K562 (cell line): ENCODE measurements around the gene F11R. TPM values are rescaled to one million over a fixed set of nuclear protein-coding genes. Genes with fewer than 3 reads are reported as not detected.

Source experiments
- ATAC-seq: fragments of 200-7000 bp; cut with Tn5 transposase; 3 replicates; pipeline ENCODE4 v1.9.1; 2020; ENCODE audit warnings: moderate library complexity
- BruUV-seq: library from RNA; stranded (reverse); fragments of 400-500 nt; replicated peaks from 2 replicates; lab custom pipeline; 2021; lab: Mats Ljungman, UMichigan
- CTCF ChIA-PET: fragments of 300-600 bp; formaldehyde crosslinking; extraction: SDS; loops from one replicate; lab custom pipeline; 2021; ENCODE audit warnings: low intra/inter-chr PET ratio; lab: Yijun Ruan, JAX
- POLR2A ChIA-PET: fragments of 300-600, 350-650 bp; sonication (Branson Sonifier 250); formaldehyde crosslinking; extraction: SDS; loops from one replicate; lab custom pipeline; 2021; ENCODE audit warnings: antibody characterized with exemption, inconsistent platforms; lab: Yijun Ruan, JAX
- DNase-seq, 4 experiments: peaks; one replicate each; pipeline versions ENCODE4 v3.0.0 to v3.0.0-alpha.2; 2011 to 2018; ENCODE audit warnings: low spot score in 3 of 4, mixed read lengths in 3 of 4; ENCODE audit errors: extremely low read depth in 1 of 4
- FAIRE-seq: peaks from 2 replicates; lab custom pipeline; 2011; peaks lifted over from hg19 to GRCh38; lab: Jason Lieb, UNC
- H2AFZ ChIP-seq: 2 replicates; pipeline ENCODE4 v1.6.0; 2011; ENCODE audit warnings: low read depth, low read length, control low read depth, inconsistent platforms
- H3K27ac ChIP-seq: fragments of 200-600 bp; 3 replicates; pipeline ENCODE4 v1.8.0; 2011; ENCODE audit warnings: low read depth, mild to moderate bottlenecking, control low read depth, inconsistent platforms, low read length, moderate library complexity, mixed read lengths; ENCODE audit errors: extremely low read depth
- H3K27me3 ChIP-seq, 2 experiments: fragments of 300-600 bp in 1 of 2; 2 replicates in 1 of 2; 3 replicates in 1 of 2; pipeline versions ENCODE4 v1.6.0 to v1.8.0; 2011; ENCODE audit warnings: inconsistent platforms in 2 of 2, low read length in 2 of 2, mild to moderate bottlenecking in 1 of 2, mixed read lengths in 1 of 2, moderate library complexity in 1 of 2; ENCODE audit not compliant: control insufficient read depth in 2 of 2, insufficient read depth in 2 of 2
- H3K36me3 ChIP-seq: fragments of 300-600 bp; 3 replicates; pipeline ENCODE4 v1.8.0; 2011; ENCODE audit warnings: mild to moderate bottlenecking, low read length, inconsistent platforms; ENCODE audit not compliant: control insufficient read depth, insufficient read depth
- H3K4me1 ChIP-seq, 2 experiments: fragments of 200-600 bp in 1 of 2; replicated peaks in 1 of 2; 2 replicates in 1 of 2; 3 replicates in 1 of 2; pipeline versions ENCODE4 v1.5.1 to v1.8.0; 2011; ENCODE audit warnings: inconsistent platforms in 2 of 2, low read length in 2 of 2, mild to moderate bottlenecking in 1 of 2, mixed read lengths in 1 of 2, moderate library complexity in 1 of 2; ENCODE audit not compliant: control insufficient read depth in 2 of 2, insufficient read depth in 2 of 2
- H3K4me2 ChIP-seq: 2 replicates; pipeline ENCODE4 v1.6.1; 2011; ENCODE audit warnings: low read length, control low read depth, inconsistent platforms, mixed read lengths; ENCODE audit not compliant: insufficient read depth
- H3K4me3 ChIP-seq: fragments of 200-600 bp; sonication (generic), shearing (Covaris generic); 2 replicates; pipeline ENCODE4 v1.5.1; 2016; ENCODE audit warnings: control low read depth, inconsistent platforms
- H3K79me2 ChIP-seq: fragments of 200-600 bp; 3 replicates; pipeline ENCODE4 v1.8.0; 2011; ENCODE audit warnings: low read length, inconsistent platforms; ENCODE audit not compliant: control insufficient read depth, insufficient read depth
- H3K9ac ChIP-seq, 2 experiments: 2 replicates each; pipeline versions ENCODE4 v1.6.0 to v1.6.1; 2011; ENCODE audit warnings: low read depth in 2 of 2, low read length in 2 of 2, control low read depth in 1 of 2, inconsistent platforms in 1 of 2, mild to moderate bottlenecking in 1 of 2, mixed read lengths in 1 of 2; ENCODE audit not compliant: insufficient read depth in 1 of 2
- H3K9me1 ChIP-seq: one replicate; pipeline ENCODE4 v1.6.0; 2011; ENCODE audit warnings: inconsistent platforms, mild to moderate bottlenecking, low read length, moderate library complexity; ENCODE audit not compliant: control insufficient read depth, insufficient read depth
- H3K9me3 ChIP-seq: replicated peaks from 2 replicates; pipeline ENCODE4 v1.5.1; 2011; ENCODE audit warnings: low read depth, low read length, inconsistent platforms; ENCODE audit not compliant: control insufficient read depth, insufficient read depth
- H4K20me1 ChIP-seq: replicated peaks from 2 replicates; pipeline ENCODE4 v1.6.1; 2011; ENCODE audit warnings: low read length, inconsistent platforms, mixed read lengths; ENCODE audit not compliant: control insufficient read depth, insufficient read depth
- EGR1 ChIP-seq: fragments of 450-650 bp; conservative IDR thresholded peaks from 2 replicates; pipeline ENCODE4 v1.6.1; 2017; ENCODE audit warnings: mild to moderate bottlenecking
- HNRNPUL1 ChIP-seq: fragments of 200-400 bp; formaldehyde crosslinking; IDR thresholded peaks from 2 replicates; pipeline ENCODE4 v1.6.1; 2017; ENCODE audit warnings: low read length
- HOXB6 ChIP-seq: fragments of 250-450 bp; sonication (Bioruptor Pico); IDR thresholded peaks from 2 replicates; pipeline ENCODE4 v1.5.1; 2022; ENCODE audit warnings: mild to moderate bottlenecking, borderline replicate concordance
- PTBP1 ChIP-seq: fragments of 200-400 bp; formaldehyde crosslinking; IDR thresholded peaks from 2 replicates; pipeline ENCODE4 v1.6.1; 2017; ENCODE audit warnings: low read depth, low read length
- TCF7L2 ChIP-seq: fragments of 150-350 bp; IDR thresholded peaks from 2 replicates; pipeline ENCODE4 v1.6.1; 2016; ENCODE audit warnings: low read depth, mild to moderate bottlenecking, low read length, moderate library complexity
- ZBTB17 ChIP-seq: fragments of 450-650 bp; formaldehyde crosslinking; IDR thresholded peaks from 2 replicates; pipeline ENCODE4 v1.4.0; 2020; ENCODE audit warnings: mild to moderate bottlenecking
- ZBTB34 ChIP-seq: fragments of 250-450 bp; sonication (Bioruptor Pico); IDR thresholded peaks from 2 replicates; pipeline ENCODE4 v1.8.0; 2021; ENCODE audit warnings: mild to moderate bottlenecking, moderate library complexity
- ZNF639 ChIP-seq, 2 experiments: fragments of 200-800 bp in 1 of 2; sonication (Bioruptor generic) in 1 of 2; sonication (generic) in 1 of 2; formaldehyde crosslinking in 1 of 2; IDR thresholded peaks in 1 of 2; conservative IDR thresholded peaks in 1 of 2; 2 replicates each; pipeline versions ENCODE4 v1.5.0 to v1.6.1; 2016 to 2020; ENCODE audit warnings: missing compliant biosample characterization in 1 of 2, missing genetic modification characterization in 1 of 2, missing genetic modification reagents in 1 of 2
- WGBS: fragments of 100-300 bp; shearing (Covaris generic); methylation state at CpG from one replicate; pipeline ENCODE4 v1.1.6; 2016; ENCODE audit warnings: low coverage, mixed read lengths; ENCODE audit not compliant: insufficient coverage; ENCODE audit errors: missing lambda C conversion rate; 5-methylcytosine and 5-hydroxymethylcytosine counted together
- in situ Hi-C: fragments of 300-500 bp; cut with MboI; formaldehyde crosslinking; loops from 4 replicates; pipeline ENCODE4 v1.15.0; 2018; ENCODE audit warnings: inconsistent platforms, mixed read lengths
- intact Hi-C: fragments of 100-400 bp; cut with micrococcal nuclease; formaldehyde crosslinking; loops from 2 replicates; pipeline ENCODE4 v1.14.2; 2022
- polyA plus RNA-seq, 8 experiments: library from polyadenylated mRNA; depleted of rRNA in 4 of 8; stranded (reverse) in 5 of 8; unstranded in 3 of 8; fragments of >200 nt; fragmentation: Nextera tagmentation in 2 of 8; fragmentation: Illumina TruSeq in 1 of 8; extraction: Ambion mirVana in 2 of 8; extraction: Trizol in 1 of 8; gene quantifications; 2 replicates each; pipeline versions ENCODE4 v1.2.1 to v1.2.3, GENCODE V29; 2011 to 2014; ENCODE audit warnings: inconsistent platforms in 1 of 8, missing spikeins in 1 of 8
- total RNA-seq, 7 experiments: library from RNA; depleted of rRNA in 6 of 7; stranded (reverse); fragments of >200 nt in 6 of 7; fragmentation: Illumina TruSeq in 2 of 7; extraction: Trizol in 2 of 7; gene quantifications; 2 replicates each; pipeline versions ENCODE4 v1.2.1 to v1.2.3, GENCODE V29; 2011 to 2021; ENCODE audit warnings: low replicate concordance in 1 of 7

Gene F11R
- total and polyA plus RNA-seq, 9 of the 15 experiments (the other 6 are each of a cell fraction or from before 2014, with no cell fraction given), result 27.4 to 187 (median 52.5) TPM

- FAIRE-seq, result no peak
- Histone ChIP-seq H3K27ac (no peak overlapping the region), H3K4me1 (peaks cover 0 to 9% of the 10 kb centered on the region in 2 experiments; a peak in 2 of 5 replicates), H3K79me2 (no peaks in the 10 kb centered on the region), H3K27me3 (peaks cover 10 to 33% of the 10 kb centered on the region in 2 experiments; a peak in 3 of 5 replicates), H3K4me3 (no peak overlapping the region), H3K9me3 (no peaks in the 10 kb centered on the region), H3K36me3 (no peaks in the 10 kb centered on the region), H3K4me2 (no peak overlapping the region), H2AFZ (no peak overlapping the region), H4K20me1 (peaks cover 6% of the 10 kb centered on the region), H3K9me1 (no peaks in the 10 kb centered on the region), H3K9ac (0 out of 4 replicates have a peak overlapping the region, but pooled peaks of 1 of the 2 experiments have one; percentile 2)
- intact Hi-C loops, result loop anchor here (1.0 to 2.0 kb wide), 3 partner anchors 115 to 269 kb away; no protein-coding TSS in a partner anchor
- TF ChIP-seq HNRNPUL1, result no peak
- TF ChIP-seq TCF7L2, result no peak
- 13% methylated on average over 3 of the region's 3 CpGs for WGBS
- ChIA-PET POLR2A (interaction anchor here (1.8 kb wide), 1 partner anchor 225 kb away, joined by 4 read pairs; no protein-coding TSS in a partner anchor), CTCF (interaction anchor here (0.7 to 4.0 kb wide), 2 partner anchors 115 to 223 kb away, joined by 3 to 18 read pairs; no protein-coding TSS in a partner anchor)
- in situ Hi-C loops, result loop anchor here (5.0 kb wide), 1 partner anchor 113 kb away; no protein-coding TSS in a partner anchor
- no TSS peak for BruUV-seq
- no peak for ATAC-seq
- peak in 1 of 4 experiments; percentile 3 for DNase-seq
Observed at GRCh38 chr1:160950657-160951056, 70.3 kb downstream of the F11R start.

GRCh38 chr1:160949881-160950280 lies 71.1 kb downstream of the F11R start:
- H3K4me2 ChIP-seq, result no peak overlapping the region
- no peaks in the 10 kb centered on the region for H3K79me2 ChIP-seq
- DNase-seq (no peak), FAIRE-seq (no peak), ATAC-seq (no peak)
- no peak overlapping the region for H3K4me3 ChIP-seq
- no peak for TF ChIP-seq PTBP1
- 0 out of 2 replicates have a peak, but pooled peaks have one; percentile 3 for TF ChIP-seq ZBTB17 (CRISPR knock-in tag)
- TF ChIP-seq EGR1, result no peak
- no peak for TF ChIP-seq HOXB6 (CRISPR knock-in tag)
- TF ChIP-seq ZNF639 (CRISPR knock-in tag; conservative IDR thresholded peaks at IDR 0.05 in 1 of 2, IDR thresholded peaks at IDR 0.05 in 1 of 2), result 0 out of 4 replicates have a peak, but pooled peaks of 1 of the 2 experiments have one; percentile 16
- no peak for TF ChIP-seq ZBTB34 (CRISPR knock-in tag)
- H3K9ac ChIP-seq, result no peak overlapping the region
- no peaks in the 10 kb centered on the region for H3K9me3 ChIP-seq
- no peaks in the 10 kb centered on the region for H3K9me1 ChIP-seq
- no peak overlapping the region for H3K27ac ChIP-seq
- CTCF ChIA-PET, result interaction anchor here (4.0 kb wide), 1 partner anchor 114 kb away, joined by 18 read pairs; no protein-coding TSS in a partner anchor
- peaks cover 10 to 39% of the 10 kb centered on the region in 2 experiments; a peak in 3 of 5 replicates for H3K27me3 ChIP-seq
- peaks cover 6 to 17% of the 10 kb centered on the region in 2 experiments; a peak in 3 of 5 replicates for H3K4me1 ChIP-seq
- WGBS, result 0% methylated on average over 2 of the region's 2 CpGs
- POLR2A ChIA-PET, result no interaction called here
- intact Hi-C loops, result loop anchor here (2.0 kb wide), 1 partner anchor 223 kb away; no protein-coding TSS in a partner anchor
- in situ Hi-C loops, result loop anchor here (5.0 kb wide), 1 partner anchor 113 kb away; no protein-coding TSS in a partner anchor
- H4K20me1 ChIP-seq, result peaks cover 13% of the 10 kb centered on the region
- H3K36me3 ChIP-seq, result no peaks in the 10 kb centered on the region
- no TSS peak for BruUV-seq
- no peak overlapping the region for H2AFZ ChIP-seq
